Subcutaneous abdominal adipose tissue (tissue), 5 donors: ENCODE data around the gene FYB1.

ENCODE experiments used
- H3K27ac ChIP-seq: one replicate; pipeline ENCODE4 v1.7.0; 2013; ENCODE audit warnings: low read depth, mild to moderate bottlenecking, inconsistent platforms, low read length, moderate library complexity
- H3K27me3 ChIP-seq, 5 donors: one replicate each; pipeline ENCODE4 v1.7.0; 2013; ENCODE audit warnings: low read length in 5 of 5, inconsistent platforms in 1 of 5; ENCODE audit not compliant: control insufficient read depth in 5 of 5, insufficient read depth in 4 of 5
- H3K36me3 ChIP-seq, 5 donors: one replicate each; pipeline ENCODE4 v1.7.0; 2013; ENCODE audit warnings: low read length in 5 of 5; ENCODE audit not compliant: control insufficient read depth in 5 of 5, insufficient read depth in 5 of 5
- H3K4me1 ChIP-seq, 5 donors: one replicate each; pipeline ENCODE4 v1.7.0; 2013; ENCODE audit warnings: low read length in 5 of 5, mild to moderate bottlenecking in 3 of 5, moderate library complexity in 1 of 5; ENCODE audit not compliant: control insufficient read depth in 5 of 5, insufficient read depth in 5 of 5
- H3K4me3 ChIP-seq, 5 donors: one replicate each; pipeline ENCODE4 v1.7.0; 2013; ENCODE audit warnings: low read length in 5 of 5, low read depth in 1 of 5
- H3K9ac ChIP-seq, 5 donors: one replicate each; pipeline ENCODE4 v1.7.0; 2013; ENCODE audit warnings: low read length in 5 of 5, mild to moderate bottlenecking in 4 of 5, moderate library complexity in 3 of 5
- H3K9me3 ChIP-seq, 5 donors: one replicate each; pipeline ENCODE4 v1.7.0; 2013; ENCODE audit warnings: low read length in 5 of 5; ENCODE audit not compliant: control insufficient read depth in 5 of 5
- donor health status: healthy.
- donor health status: healthy.
- donor health status: healthy.
- donor health status: healthy.
- donor health status: healthy.

FYB1 gene

DNA sequence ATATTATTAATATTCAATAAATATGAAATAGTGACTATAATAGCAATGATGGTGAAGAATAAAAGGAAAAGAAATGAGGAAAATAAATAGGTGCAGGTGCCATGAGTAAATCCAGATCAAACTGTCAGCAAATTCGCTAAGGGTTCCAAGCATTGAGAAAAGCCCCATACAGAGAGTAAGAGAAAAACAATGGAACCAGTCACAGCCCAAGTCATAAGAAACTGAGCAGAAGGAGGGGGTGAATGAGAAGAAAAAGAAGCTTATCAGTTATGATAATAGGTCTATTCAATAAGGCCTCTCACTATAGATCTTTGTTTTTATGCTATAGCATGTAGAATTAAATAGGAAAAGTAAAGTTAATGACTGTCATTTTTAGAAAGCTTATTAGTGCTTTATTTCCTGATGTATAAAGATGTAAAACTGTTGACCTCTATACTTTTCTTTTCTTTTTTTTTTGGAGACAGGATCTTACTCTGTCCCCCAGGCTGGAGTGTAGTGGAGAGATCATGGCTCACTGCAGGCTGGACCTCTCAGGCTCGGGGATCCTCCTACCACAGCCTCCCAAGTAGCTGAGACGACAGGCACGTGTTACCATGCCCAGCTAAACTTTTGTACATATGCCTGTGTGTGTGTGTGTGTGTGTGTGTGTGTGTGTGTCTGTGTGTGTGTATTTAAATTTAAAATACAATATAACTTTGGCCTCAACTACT is 72.4 kb downstream of the FYB1 start:
- Histone ChIP-seq H3K27ac (no peak overlapping the region), H3K36me3 (no peaks in the 10 kb centered on the region), H3K27me3 (no peaks in the 10 kb centered on the region), H3K4me1 (peaks cover 0 to 4% (median 0%) of the 10 kb centered on the region in 5 donors), H3K9me3 (no peaks in the 10 kb centered on the region), H3K4me3 (no peak overlapping the region), H3K9ac (no peak overlapping the region)

DNA sequence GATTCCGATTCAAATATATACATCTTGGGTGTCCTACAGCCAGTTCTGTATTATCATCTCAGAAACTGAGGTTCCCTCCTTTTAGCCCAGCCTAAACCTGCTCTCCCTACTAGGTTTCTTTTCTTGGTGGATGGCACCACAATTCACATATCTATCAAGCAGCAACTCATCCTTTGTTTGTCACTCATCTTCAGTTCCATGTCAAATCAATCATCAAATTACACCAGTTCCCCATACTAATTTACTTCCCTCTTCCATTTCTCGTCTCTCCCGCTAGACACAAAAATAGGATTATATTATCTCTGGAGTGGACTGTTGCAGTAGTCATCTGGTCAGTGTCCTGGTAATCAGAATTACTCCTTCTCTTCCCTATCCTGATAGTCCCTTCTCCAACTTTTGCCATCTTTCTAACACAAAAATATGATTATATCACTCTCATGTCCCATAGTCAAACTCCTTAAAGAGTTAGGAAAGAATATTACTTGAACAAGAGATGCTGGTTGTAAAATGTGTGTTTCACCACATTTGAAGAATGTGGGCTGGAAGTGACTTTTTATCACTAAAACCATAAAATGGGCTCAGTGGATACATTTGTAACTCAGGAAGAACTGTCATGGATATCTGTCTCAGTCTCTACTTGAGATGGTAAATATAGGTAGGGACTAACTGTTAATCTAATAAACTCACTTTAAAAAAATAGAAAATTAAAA is 76.1 kb downstream of the FYB1 start:
- peaks cover 0 to under 1% (median 0%) of the 10 kb centered on the region in 5 donors for H3K4me1 ChIP-seq
- H3K9ac ChIP-seq = no peak overlapping the region
- peaks cover 0 to 3% (median 0%) of the 10 kb centered on the region in 5 donors for H3K36me3 ChIP-seq
- H3K4me3 ChIP-seq = no peak overlapping the region
- no peak overlapping the region for H3K27ac ChIP-seq
- no peaks in the 10 kb centered on the region for H3K9me3 ChIP-seq
- no peaks in the 10 kb centered on the region for H3K27me3 ChIP-seq

DNA sequence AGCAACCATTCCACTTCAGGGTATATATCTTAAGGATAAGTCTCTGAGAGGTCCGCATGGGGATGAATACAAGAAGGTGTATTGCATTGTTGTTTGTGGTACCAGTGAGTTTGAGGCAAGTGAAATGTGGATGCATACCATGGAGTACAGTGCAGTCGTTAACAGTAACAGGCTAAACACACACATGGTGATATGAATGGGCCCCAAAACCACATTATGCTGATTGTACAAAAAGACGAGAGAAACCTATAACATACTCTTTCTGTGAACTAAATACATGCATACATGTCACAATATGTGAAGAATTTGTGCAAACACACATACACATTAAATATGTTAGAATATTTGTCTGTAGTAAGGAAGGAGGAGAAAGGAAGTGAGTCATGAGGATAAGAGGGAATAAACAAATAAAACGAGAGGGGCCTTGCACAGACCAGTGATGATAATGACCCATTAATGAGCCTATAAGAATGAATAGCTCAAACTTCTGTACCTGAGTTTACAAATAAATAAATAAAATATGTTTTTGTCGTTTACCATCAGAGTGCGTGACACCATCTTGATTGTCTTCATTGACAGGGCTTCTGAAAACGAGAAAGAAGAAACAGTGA is 78.7 kb downstream of the FYB1 start:
- no peak overlapping the region for H3K27ac ChIP-seq
- no peak overlapping the region for H3K4me3 ChIP-seq
- H3K36me3 ChIP-seq = peaks cover 0 to 7% (median 0%) of the 10 kb centered on the region in 5 donors
- H3K4me1 ChIP-seq = no peaks in the 10 kb centered on the region
- no peaks in the 10 kb centered on the region for H3K9me3 ChIP-seq
- H3K27me3 ChIP-seq = no peaks in the 10 kb centered on the region
- no peak overlapping the region for H3K9ac ChIP-seq

DNA sequence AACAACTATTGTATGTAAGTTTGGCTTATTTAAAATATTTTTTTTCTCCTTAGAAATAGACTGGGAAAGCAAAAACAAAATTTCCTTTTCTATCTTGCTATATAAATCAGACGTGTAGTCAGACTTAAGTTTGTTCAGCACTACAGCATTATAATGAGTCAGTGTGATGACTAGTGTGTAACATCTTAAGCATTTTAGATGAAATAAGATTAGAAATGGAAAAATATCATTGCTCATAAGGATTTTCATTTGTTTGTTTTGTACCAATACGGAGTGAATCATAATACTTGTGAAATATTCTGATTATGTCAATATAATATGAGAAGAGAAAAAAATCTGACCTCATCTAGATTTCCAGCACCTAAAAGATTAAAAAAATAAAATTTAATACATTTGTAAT is 80.5 kb downstream of the FYB1 start:
- Histone ChIP-seq H3K27ac (no peak overlapping the region), H3K27me3 (no peaks in the 10 kb centered on the region), H3K9me3 (no peaks in the 10 kb centered on the region), H3K4me3 (no peak overlapping the region), H3K36me3 (peaks cover 0 to 8% (median 0%) of the 10 kb centered on the region in 5 donors), H3K9ac (no peak overlapping the region), H3K4me1 (no peaks in the 10 kb centered on the region)

DNA sequence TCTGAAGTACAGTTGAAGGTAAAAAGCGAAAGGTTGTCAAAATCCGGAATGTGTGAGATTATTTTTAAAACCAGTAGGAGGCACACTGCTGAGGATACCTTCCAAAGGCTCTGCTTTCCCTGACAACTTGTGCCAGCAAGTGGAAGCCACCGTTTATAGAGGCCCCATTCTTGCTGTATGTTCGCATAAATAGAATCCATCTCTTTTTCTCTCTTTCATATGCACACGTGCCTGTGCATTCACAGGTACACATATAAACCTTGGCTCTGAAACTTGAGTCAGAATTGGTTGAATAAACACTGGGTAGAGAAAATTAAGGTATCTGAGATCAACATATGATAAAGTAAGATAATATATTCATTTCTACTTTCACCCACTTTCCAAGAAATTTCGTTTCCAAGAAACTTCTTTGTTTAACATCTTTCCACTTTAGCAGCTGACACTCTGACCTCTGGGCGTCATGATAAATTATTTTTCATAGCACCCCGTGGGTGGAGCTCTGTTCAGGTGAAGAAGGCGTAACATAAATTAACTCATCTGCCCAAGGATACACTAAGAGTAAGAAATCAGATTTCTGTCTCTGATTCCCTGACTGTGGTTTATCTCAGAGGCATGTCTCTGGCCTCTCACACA is 81.4 kb downstream of the FYB1 start:
- no peak overlapping the region for H3K4me3 ChIP-seq
- H3K9ac ChIP-seq = no peak overlapping the region
- no peaks in the 10 kb centered on the region for H3K4me1 ChIP-seq
- H3K27me3 ChIP-seq = no peaks in the 10 kb centered on the region
- H3K9me3 ChIP-seq = no peaks in the 10 kb centered on the region
- H3K36me3 ChIP-seq = peaks cover 0 to 12% (median 0%) of the 10 kb centered on the region in 5 donors
- no peak overlapping the region for H3K27ac ChIP-seq

DNA sequence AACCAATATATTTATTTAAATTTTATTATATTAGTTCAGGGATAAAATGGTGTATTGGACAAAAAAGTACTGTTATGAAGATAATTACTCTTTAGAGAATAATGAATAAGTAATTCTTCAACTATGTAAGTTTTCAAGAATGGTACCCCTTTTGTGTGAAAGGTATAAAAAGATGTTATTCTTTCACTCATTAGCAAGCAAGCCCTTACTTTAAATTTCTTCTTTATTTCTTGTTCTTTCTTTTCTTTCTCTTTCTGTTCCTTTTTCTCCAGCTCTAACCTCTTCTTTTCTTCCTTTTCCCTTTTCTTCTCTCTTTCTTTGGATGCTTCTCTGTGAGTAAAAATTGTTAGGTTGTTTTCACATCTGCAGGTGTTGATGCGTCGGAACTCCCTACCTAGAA is 82.0 kb downstream of the FYB1 start:
- H3K4me1 ChIP-seq = no peaks in the 10 kb centered on the region
- no peak overlapping the region for H3K9ac ChIP-seq
- H3K9me3 ChIP-seq = no peaks in the 10 kb centered on the region
- H3K36me3 ChIP-seq = peaks cover 0 to 12% (median 0%) of the 10 kb centered on the region in 5 donors
- no peak overlapping the region for H3K27ac ChIP-seq
- H3K4me3 ChIP-seq = no peak overlapping the region
- no peaks in the 10 kb centered on the region for H3K27me3 ChIP-seq

DNA sequence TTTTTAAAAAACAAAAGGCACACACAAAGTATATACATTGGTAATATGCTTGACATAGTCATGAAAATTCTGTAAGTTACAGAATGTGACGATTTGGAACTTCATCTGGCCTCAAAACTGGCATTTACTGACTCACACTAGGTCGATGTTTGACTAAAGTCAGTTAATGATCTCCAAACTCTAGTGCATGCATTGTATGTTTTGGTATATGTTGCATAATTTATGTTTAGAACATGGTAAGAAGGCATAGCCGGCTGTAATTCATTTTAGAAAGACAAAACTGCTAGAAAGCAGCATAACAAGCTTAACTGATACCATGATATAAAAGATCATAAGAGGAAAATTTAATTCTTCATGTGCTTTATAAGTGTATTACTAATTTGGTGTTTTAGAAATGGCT is 86.6 kb downstream of the FYB1 start:
- H3K36me3 ChIP-seq = peaks cover 0 to 9% (median 0%) of the 10 kb centered on the region in 5 donors
- H3K4me1 ChIP-seq = no peaks in the 10 kb centered on the region
- H3K27me3 ChIP-seq = no peaks in the 10 kb centered on the region
- H3K27ac ChIP-seq = no peak overlapping the region
- no peak overlapping the region for H3K9ac ChIP-seq
- H3K4me3 ChIP-seq = no peak overlapping the region
- no peaks in the 10 kb centered on the region for H3K9me3 ChIP-seq

DNA sequence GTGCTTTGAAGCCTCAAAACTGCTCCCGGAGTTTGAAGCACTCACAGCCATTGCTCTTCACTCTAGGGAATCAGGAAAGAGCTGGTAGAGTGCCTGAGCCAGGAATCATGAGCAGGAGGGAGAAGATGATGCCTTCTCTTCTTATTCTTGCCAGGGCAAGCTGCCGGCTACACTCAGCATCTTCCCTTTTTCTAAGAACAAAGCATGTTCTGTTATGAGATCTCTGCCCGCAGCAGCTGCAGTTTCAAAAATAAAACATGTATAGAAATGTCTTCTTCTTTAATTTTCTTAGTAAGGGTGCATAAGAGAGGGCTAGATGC is 87.3 kb downstream of the FYB1 start:
- H3K9ac ChIP-seq = no peak overlapping the region

DNA sequence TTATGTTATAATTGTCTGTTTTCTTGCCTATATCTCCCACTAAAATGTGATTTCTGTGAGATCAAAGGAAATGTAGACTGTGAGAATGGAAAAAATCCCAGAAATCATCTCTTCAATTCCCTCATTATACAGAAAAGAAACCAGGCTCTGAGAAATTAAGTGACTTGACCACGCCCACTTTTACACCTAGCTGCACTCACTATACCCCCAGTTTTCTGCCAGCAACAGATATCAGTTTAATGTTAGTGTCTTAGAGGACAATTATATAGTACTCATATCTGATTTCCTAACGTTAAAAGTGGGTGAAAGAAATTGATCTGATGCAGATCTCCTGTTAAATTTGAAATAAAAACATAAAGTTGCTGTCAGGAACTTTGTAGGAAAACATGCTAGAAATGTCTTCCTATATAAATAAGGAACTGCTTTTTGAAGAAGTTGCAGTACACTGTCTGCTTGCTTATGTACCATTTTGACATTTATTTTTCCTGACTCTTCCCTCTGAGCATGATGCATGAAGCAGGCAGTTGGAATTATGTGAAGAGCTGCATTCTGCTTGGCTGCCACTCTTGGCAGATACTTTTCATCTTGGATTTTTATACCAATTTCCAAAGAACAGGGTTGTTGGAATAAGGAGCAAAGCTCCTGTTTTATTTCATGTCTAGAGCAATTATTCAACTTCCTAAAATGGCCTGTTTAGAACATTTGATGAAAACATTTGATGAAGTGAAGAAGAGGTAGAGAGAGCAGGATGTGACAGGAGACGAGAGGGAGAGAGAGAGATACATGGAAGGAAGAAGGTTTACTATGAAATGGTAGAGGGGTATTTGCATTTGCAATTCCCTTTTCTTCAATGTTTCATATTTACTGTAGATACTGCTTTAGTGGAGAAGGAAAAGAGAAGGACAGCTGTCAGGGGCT is 87.9 kb downstream of the FYB1 start:
- Histone ChIP-seq H3K9me3 (no peaks in the 10 kb centered on the region), H3K27me3 (no peaks in the 10 kb centered on the region), H3K9ac (no peak overlapping the region), H3K36me3 (peaks cover 0 to 9% (median 0%) of the 10 kb centered on the region in 5 donors), H3K4me1 (no peaks in the 10 kb centered on the region), H3K4me3 (no peak overlapping the region), H3K27ac (no peak overlapping the region)

More for the DNA sequence above, 87.3 kb downstream of the FYB1 start:
- H3K27ac ChIP-seq = no peak overlapping the region
- H3K27me3 ChIP-seq = no peaks in the 10 kb centered on the region
- H3K4me1 ChIP-seq = no peaks in the 10 kb centered on the region
- H3K4me3 ChIP-seq = no peak overlapping the region
- H3K9me3 ChIP-seq = no peaks in the 10 kb centered on the region
- peaks cover 0 to 9% (median 0%) of the 10 kb centered on the region in 5 donors for H3K36me3 ChIP-seq
